HepG2 (cell line): ENCODE measurements around the gene PRR15L. TPM values are rescaled to one million over a fixed set of nuclear protein-coding genes. Genes with fewer than 3 reads are reported as not detected.

Source experiments
- ATAC-seq: fragments of 200-7000 bp; cut with Tn5 transposase; 3 replicates; pipeline ENCODE4 v1.9.1; 2020; ENCODE audit warnings: mild to moderate bottlenecking, moderate library complexity
- BruUV-seq: library from RNA; stranded (reverse); fragments of 400-500 nt; replicated peaks from 2 replicates; lab custom pipeline; 2021; lab: Mats Ljungman, UMichigan
- CTCF ChIA-PET: fragments of 300-600 bp; formaldehyde crosslinking; extraction: SDS; loops from one replicate; lab custom pipeline; 2021; ENCODE audit warnings: low total read pairs, inconsistent platforms, low intra/inter-chr PET ratio; lab: Yijun Ruan, JAX
- POLR2A ChIA-PET: fragments of 350-600 bp; sonication (Branson Sonifier 250); formaldehyde crosslinking; loops from one replicate; lab custom pipeline; 2020; ENCODE audit warnings: antibody characterized with exemption, inconsistent platforms; lab: Yijun Ruan, JAX
- DNase-seq: peaks from one replicate; pipeline ENCODE4 v3.0.0-alpha.2; 2015; ENCODE audit warnings: low spot score
- FAIRE-seq: peaks from 3 replicates; lab custom pipeline; 2011; peaks lifted over from hg19 to GRCh38; lab: Jason Lieb, UNC
- H2AFZ ChIP-seq: one replicate; pipeline ENCODE4 v1.6.1; 2011; ENCODE audit warnings: low read length, inconsistent platforms
- H3K27ac ChIP-seq: fragments of 300-600 bp; 3 replicates; pipeline ENCODE4 v1.8.0; 2011; ENCODE audit warnings: mixed run types, mild to moderate bottlenecking, mixed read lengths, low read length, inconsistent platforms; ENCODE audit not compliant: insufficient read depth; ENCODE audit errors: extremely low read length
- H3K27me3 ChIP-seq, 2 experiments: fragments of 200-600 bp in 1 of 2; 2 replicates in 1 of 2; 3 replicates in 1 of 2; pipeline versions ENCODE4 v1.6.0 to v1.8.0; 2011; ENCODE audit warnings: low read length in 2 of 2, mild to moderate bottlenecking in 2 of 2, moderate library complexity in 2 of 2, inconsistent platforms in 1 of 2; ENCODE audit not compliant: insufficient read depth in 2 of 2, control insufficient read depth in 1 of 2
- H3K36me3 ChIP-seq, 2 experiments: fragments of 200-600 bp in 1 of 2; replicated peaks in 1 of 2; 2 replicates in 1 of 2; 3 replicates in 1 of 2; pipeline versions ENCODE4 v1.5.1 to v1.8.0; 2011; ENCODE audit warnings: low read length in 2 of 2, inconsistent platforms in 1 of 2; ENCODE audit not compliant: insufficient read depth in 2 of 2, control insufficient read depth in 1 of 2
- H3K4me1 ChIP-seq: 2 replicates; pipeline ENCODE4 v1.5.1; 2012; ENCODE audit warnings: low read length, inconsistent platforms; ENCODE audit not compliant: insufficient read depth
- H3K4me2 ChIP-seq: 2 replicates; pipeline ENCODE4 v1.6.0; 2011; ENCODE audit warnings: low read depth, low read length, inconsistent platforms
- H3K4me3 ChIP-seq, 3 experiments: fragments of 200-600 bp in 1 of 3; sonication (generic), shearing (Covaris generic) in 1 of 3; replicated peaks in 1 of 3; 2 replicates each; pipeline ENCODE4 v1.5.1; 2011 to 2016; ENCODE audit warnings: low read length in 3 of 3, inconsistent platforms in 2 of 3, low read depth in 2 of 3, mild to moderate bottlenecking in 2 of 3, control low read depth in 1 of 3, mixed read lengths in 1 of 3; ENCODE audit not compliant: insufficient read depth in 1 of 3
- H3K79me2 ChIP-seq: one replicate; pipeline ENCODE4 v1.6.1; 2011; ENCODE audit warnings: low read length, inconsistent platforms; ENCODE audit not compliant: insufficient read depth
- H3K9ac ChIP-seq: 2 replicates; pipeline ENCODE4 v1.6.0; 2011; ENCODE audit warnings: mild to moderate bottlenecking, low read depth, low read length, inconsistent platforms; ENCODE audit not compliant: insufficient read depth
- H3K9me3 ChIP-seq: 2 replicates; pipeline ENCODE4 v1.5.1; 2012; ENCODE audit warnings: mild to moderate bottlenecking, low read length
- H4K20me1 ChIP-seq: 2 replicates; pipeline ENCODE4 v1.6.0; 2011; ENCODE audit warnings: inconsistent platforms, mild to moderate bottlenecking, low read length, moderate library complexity; ENCODE audit not compliant: insufficient read depth
- ATF5 ChIP-seq: sonication (generic); formaldehyde crosslinking; IDR thresholded peaks from 2 replicates; pipeline ENCODE4 v1.4.0; 2020; ENCODE audit warnings: mild to moderate bottlenecking, low read depth, missing genetic modification reagents
- BRF2 ChIP-seq: sonication (generic); formaldehyde crosslinking; IDR thresholded peaks from 2 replicates; pipeline ENCODE4 v1.8.1; 2022; ENCODE audit warnings: mild to moderate bottlenecking, missing genetic modification reagents
- CTCF ChIP-seq: sonication (generic); formaldehyde crosslinking; IDR thresholded peaks from 2 replicates; pipeline ENCODE4 v1.5.0; 2020; ENCODE audit warnings: mild to moderate bottlenecking, missing genetic modification reagents, moderate library complexity
- ETV6 ChIP-seq: sonication (generic); formaldehyde crosslinking; conservative IDR thresholded peaks from 2 replicates; pipeline ENCODE4 v1.4.0; 2020; ENCODE audit warnings: missing genetic modification reagents
- MEIS1 ChIP-seq: sonication (generic); formaldehyde crosslinking; IDR thresholded peaks from 2 replicates; pipeline ENCODE4 v1.9.0; 2021; ENCODE audit warnings: mild to moderate bottlenecking, missing genetic modification reagents, moderate library complexity, borderline replicate concordance
- PATZ1 ChIP-seq: sonication (generic); formaldehyde crosslinking; IDR thresholded peaks from 2 replicates; pipeline ENCODE4 v1.4.0; 2020; ENCODE audit warnings: missing genetic modification reagents
- REST ChIP-seq, 2 experiments: IDR thresholded peaks; 2 replicates each; pipeline ENCODE4 v1.6.1; 2011 to 2012; ENCODE audit warnings: low read length in 2 of 2, borderline replicate concordance in 1 of 2, low read depth in 1 of 2, mild to moderate bottlenecking in 1 of 2, moderate library complexity in 1 of 2
- ZNF639 ChIP-seq: conservative IDR thresholded peaks from 2 replicates; pipeline ENCODE4 v1.6.1; 2018; ENCODE audit warnings: missing genetic modification reagents
- ZNF775 ChIP-seq: sonication (generic); formaldehyde crosslinking; IDR thresholded peaks from 2 replicates; pipeline ENCODE4 v1.4.0; 2020; ENCODE audit warnings: missing genetic modification reagents, mild to moderate bottlenecking, moderate library complexity, borderline replicate concordance
- ZNF850 ChIP-seq: sonication (generic); formaldehyde crosslinking; conservative IDR thresholded peaks from 2 replicates; pipeline ENCODE4 v1.9.0; 2021; ENCODE audit warnings: mild to moderate bottlenecking, missing genetic modification reagents
- WGBS: methylation state at CpG from one replicate; pipeline ENCODE4 v1.1.6; 2017; ENCODE audit warnings: low lambda C conversion rate; 5-methylcytosine and 5-hydroxymethylcytosine counted together
- in situ Hi-C: cut with HindIII; loops from 2 replicates; pipeline ENCODE4 v1.10.0; 2017; ENCODE audit warnings: low pct_unique_long_range_greater_than_20kb; ENCODE audit not compliant: extremely low pct_ligation_motif_present
- intact Hi-C: fragments of 100-400 bp; cut with micrococcal nuclease; formaldehyde crosslinking; loops from one replicate; pipeline ENCODE4 v1.10.0; 2022; ENCODE audit not compliant: unreplicated experiment
- polyA plus RNA-seq, 8 experiments: library from polyadenylated mRNA; depleted of rRNA in 3 of 8; stranded (reverse) in 7 of 8; unstranded in 1 of 8; fragments of >200 nt; fragmentation: Illumina TruSeq in 4 of 8; extraction: Trizol in 4 of 8; gene quantifications; 2 replicates each; pipeline versions ENCODE4 v1.2.1 to v1.2.3, GENCODE V29; 2011 to 2016; ENCODE audit warnings: low read depth in 4 of 8, missing spikeins in 1 of 8, mixed read lengths in 1 of 8; ENCODE audit not compliant: insufficient read depth in 1 of 8
- total RNA-seq, 5 experiments: library from RNA; depleted of rRNA; stranded (reverse); fragments of >200 nt; fragmentation: Illumina TruSeq; extraction: Trizol; gene quantifications; 2 replicates each; pipeline ENCODE4 v1.2.3, GENCODE V29; 2016; ENCODE audit warnings: low read depth in 1 of 5

The PRR15L gene
- total and polyA plus RNA-seq, 2 of the 13 experiments (the other 11 are each of a cell fraction or from before 2014, with no cell fraction given): 0.44 to 2.0 TPM

- Histone ChIP-seq H3K9me3 (no peaks in the 10 kb centered on the region), H3K27me3 (peaks cover 3 to 46% of the 10 kb centered on the region in 2 experiments; a peak in 3 of 5 replicates), H3K9ac (no peak overlapping the region), H3K79me2 (no peaks in the 10 kb centered on the region), H3K4me3 (no peak overlapping the region; a peak in 1 of 6 replicates), H3K36me3 (no peaks in the 10 kb centered on the region), H3K27ac (no peak overlapping the region), H4K20me1 (no peaks in the 10 kb centered on the region), H2AFZ (no peak overlapping the region), H3K4me1 (peaks cover 46% of the 10 kb centered on the region), H3K4me2 (peak overlapping the region; percentile 34; the same call in 1 of the 2 replicates)
- no TSS peak for BruUV-seq
- FAIRE-seq (no peak), ATAC-seq (peak; percentile 21), DNase-seq (no peak)
- intact Hi-C loops: no loop called here
- 25% methylated on average over 10 of the region's 14 CpGs for WGBS
- in situ Hi-C loops: no loop called here
- CTCF ChIA-PET: no interaction called here
- POLR2A ChIA-PET: interaction anchor here (1.2 kb wide), 1 partner anchor 21 kb away, joined by 4 read pairs; the partner anchor contains the start of gene CDK5RAP3
- TF ChIP-seq MEIS1 (CRISPR knock-in tag) (no peak), ATF5 (CRISPR knock-in tag) (no peak), ZNF850 (CRISPR knock-in tag) (no peak), ZNF639 (no peak), ZNF775 (CRISPR knock-in tag) (no peak), CTCF (CRISPR knock-in tag) (no peak), BRF2 (CRISPR knock-in tag) (no peak), ETV6 (CRISPR knock-in tag) (no peak), REST (IDR thresholded peaks at IDR 0.05; ENCODE audit: borderline replicate concordance in 1 of 2, low read depth in 1 of 2, low read length in 2 of 2) (no peak), PATZ1 (CRISPR knock-in tag) (0 out of 2 replicates have a peak, but pooled peaks have one; percentile 16)
These were observed 33.5 kb upstream of the PRR15L start for GRCh38 chr17:47990962-47991731.
